GM18511 (cell line): ENCODE measurements around the gene SLC22A4.

Experiments
- ATAC-seq: cut with Tn5 transposase; IDR thresholded peaks from one replicate; pipeline ENCODE4 v1.9.1; 2021; ENCODE audit warnings: mild to moderate bottlenecking, moderate library complexity; ENCODE audit not compliant: unreplicated experiment

The SLC22A4 gene

GRCh38 chr5:132262882-132263547 lies 31.2 kb upstream of the SLC22A4 start:
- no peak for ATAC-seq

- ATAC-seq = no peak
These were observed 30.5 kb upstream of the SLC22A4 start for GRCh38 chr5:132263548-132264261.

- no peak for ATAC-seq
These were observed 29.5 kb upstream of the SLC22A4 start for GRCh38 chr5:132264546-132265335.

GRCh38 chr5:132265336-132266030 lies 28.7 kb upstream of the SLC22A4 start:
- no peak for ATAC-seq

GRCh38 chr5:132266031-132266835 lies 28.0 kb upstream of the SLC22A4 start:
- no peak for ATAC-seq

GRCh38 chr5:132266836-132267160 lies 27.4 kb upstream of the SLC22A4 start:
- ATAC-seq = no peak

- ATAC-seq = no peak
These were observed 26.9 kb upstream of the SLC22A4 start for GRCh38 chr5:132267166-132267739.

- peak; percentile 21 for ATAC-seq
These were observed 26.0 kb upstream of the SLC22A4 start for GRCh38 chr5:132267931-132268768.

GRCh38 chr5:132268769-132269551 lies 25.2 kb upstream of the SLC22A4 start:
- peak; percentile 71 for ATAC-seq

- ATAC-seq = no peak
These were observed 24.4 kb upstream of the SLC22A4 start for GRCh38 chr5:132269635-132270334.

- no peak for ATAC-seq
These were observed 23.9 kb upstream of the SLC22A4 start for GRCh38 chr5:132270335-132270665.

GRCh38 chr5:132270706-132271105 lies 23.5 kb upstream of the SLC22A4 start:
- ATAC-seq = no peak

- ATAC-seq = no peak
These were observed 22.6 kb upstream of the SLC22A4 start for GRCh38 chr5:132271251-132272246.

- no peak for ATAC-seq
These were observed 21.6 kb upstream of the SLC22A4 start for GRCh38 chr5:132272311-132273210.

GRCh38 chr5:132273631-132274030 lies 20.6 kb upstream of the SLC22A4 start:
- ATAC-seq = no peak
